HG02798 (cell line): ENCODE measurements around the gene FANCC.

ENCODE experiments used
- ATAC-seq: cut with Tn5 transposase; IDR thresholded peaks from one replicate; pipeline ENCODE4 v1.9.1; 2021; ENCODE audit warnings: mild to moderate bottlenecking; ENCODE audit not compliant: unreplicated experiment, poor library complexity

FANCC gene

GRCh38 chr9:95201206-95201605 is 116.3 kb downstream of the FANCC start:
- no peak for ATAC-seq

GRCh38 chr9:95197692-95198271 is 119.7 kb downstream of the FANCC start:
- no peak for ATAC-seq

- no peak for ATAC-seq
These were observed 124.0 kb downstream of the FANCC start for GRCh38 chr9:95193480-95193879.

- no peak for ATAC-seq
These were observed 124.4 kb downstream of the FANCC start for GRCh38 chr9:95193067-95193466.

- no peak for ATAC-seq
These were observed 124.9 kb downstream of the FANCC start for GRCh38 chr9:95192631-95193030.

GRCh38 chr9:95190413-95190812 is 127.1 kb downstream of the FANCC start:
- no peak for ATAC-seq

- ATAC-seq = no peak
These were observed 128.0 kb downstream of the FANCC start for GRCh38 chr9:95189251-95190098.

- no peak for ATAC-seq
These were observed 129.1 kb downstream of the FANCC start for GRCh38 chr9:95188459-95188858.

- no peak for ATAC-seq
These were observed 131.6 kb downstream of the FANCC start for GRCh38 chr9:95185956-95186355.

GRCh38 chr9:95182854-95183563 is 134.5 kb downstream of the FANCC start:
- no peak for ATAC-seq

- no peak for ATAC-seq
These were observed 135.7 kb downstream of the FANCC start for GRCh38 chr9:95181835-95182234.

GRCh38 chr9:95181226-95181818 is 136.2 kb downstream of the FANCC start:
- no peak for ATAC-seq

- no peak for ATAC-seq
These were observed 139.9 kb downstream of the FANCC start for GRCh38 chr9:95177617-95178016.

GRCh38 chr9:95176755-95177319 is 140.7 kb downstream of the FANCC start:
- ATAC-seq = no peak

- no peak for ATAC-seq
These were observed 142.0 kb downstream of the FANCC start for GRCh38 chr9:95175523-95175922.

- no peak for ATAC-seq
These were observed 143.5 kb downstream of the FANCC start for GRCh38 chr9:95174038-95174437.

- ATAC-seq = no peak
These were observed 145.9 kb downstream of the FANCC start for GRCh38 chr9:95171596-95171995.

GRCh38 chr9:95171001-95171400 is 146.5 kb downstream of the FANCC start:
- ATAC-seq = no peak

- ATAC-seq = no peak
These were observed 149.5 kb downstream of the FANCC start for GRCh38 chr9:95167998-95168397.

GRCh38 chr9:95165004-95165403 is 152.5 kb downstream of the FANCC start:
- no peak for ATAC-seq
